ENCODE data around the gene VEGFC. TPM values are rescaled to one million over a fixed set of nuclear protein-coding genes. Genes with fewer than 3 reads are reported as not detected.
A peak's percentile ranks its signal among the peaks of the same experiment; 100 is the strongest.

VEGFC gene
- polyA plus RNA-seq, 1 of the 3 experiments (the other 2 are of a cell fraction) = 81.9 TPM

DNA sequence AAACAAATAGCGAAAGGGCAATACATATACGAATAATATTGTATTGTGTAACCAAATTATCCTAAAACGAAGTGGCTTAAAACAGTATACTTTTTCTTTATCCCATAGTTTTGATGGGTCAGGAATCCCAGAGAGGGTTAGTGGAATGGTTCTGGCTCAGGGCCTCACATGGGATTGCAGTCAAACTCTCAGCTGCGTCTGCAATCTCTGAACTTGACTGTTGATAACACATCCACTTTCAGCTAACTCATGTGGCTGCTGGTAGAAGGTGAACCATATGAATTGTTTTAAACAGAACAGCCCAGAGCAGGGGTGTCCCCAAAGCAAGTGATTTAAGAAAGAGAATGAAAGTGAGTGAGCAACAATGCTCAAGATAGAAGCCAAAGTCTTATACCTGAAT is 127.8 kb downstream of the VEGFC start:
- Histone ChIP-seq H3K4me3 (ENCODE audit: low read depth in 2 of 2, low read length in 1 of 2) (no peak overlapping the region), H3K36me3 (replicated peaks in 1 of 2; ENCODE audit: control insufficient read depth in 1 of 2, insufficient read depth in 2 of 2, low read length in 1 of 2) (peaks cover 5 to 38% of the 10 kb centered on the region in 2 experiments), H3K27me3 (ENCODE audit: insufficient read depth) (no peaks in the 10 kb centered on the region), H3K9ac (no peak overlapping the region), H3K4me2 (no peak overlapping the region), H3K4me1 (ENCODE audit: control insufficient read depth in 1 of 2, insufficient read depth in 2 of 2, low read depth in 1 of 2, low read length in 1 of 2) (peaks cover 0 to 6% of the 10 kb centered on the region in 2 experiments; a peak in 1 of 4 replicates), H3F3A (replicated peaks; ENCODE audit: insufficient read depth) (peaks cover 53% of the 10 kb centered on the region), H4K20me1 (ENCODE audit: insufficient read depth) (no peaks in the 10 kb centered on the region), H3K9me3 (no peaks in the 10 kb centered on the region), H2AFZ (ENCODE audit: low read depth) (no peak overlapping the region), H3K79me2 (ENCODE audit: insufficient read depth) (no peaks in the 10 kb centered on the region), H3K27ac (ENCODE audit: low read depth in 2 of 2, low read length in 1 of 2) (no peak overlapping the region), H3K9me2 (no peaks in the 10 kb centered on the region)
- POLR2A ChIA-PET = no interaction called here
- 45% methylated on average over 4 of the region's 4 CpGs for WGBS (ENCODE audit: low lambda C conversion rate)
- TF ChIP-seq RFX5 (IDR thresholded peaks at IDR 0.05; ENCODE audit: low read length) (no peak), FOSL2 (IDR thresholded peaks at IDR 0.05; ENCODE audit: borderline replicate concordance, low read depth) (no peak), CHD2 (IDR thresholded peaks at IDR 0.05; ENCODE audit: low read length, partially characterized antibody) (no peak), GABPA (IDR thresholded peaks at IDR 0.05; ENCODE audit: low read depth) (no peak), USF2 (IDR thresholded peaks at IDR 0.05; ENCODE audit: borderline replicate concordance, low read depth, low read length) (no peak), MEF2A (IDR thresholded peaks at IDR 0.05; ENCODE audit: borderline replicate concordance, low read depth) (no peak), TCF12 (IDR thresholded peaks at IDR 0.05) (no peak), RAD21 (IDR thresholded peaks at IDR 0.05; ENCODE audit: low read length) (no peak), MAX (IDR thresholded peaks at IDR 0.05; ENCODE audit: low read depth) (no peak), GATA2 (CRISPR knock-in tag; IDR thresholded peaks at IDR 0.05) (no peak)
- TF ChIP-seq, protein P1, sequence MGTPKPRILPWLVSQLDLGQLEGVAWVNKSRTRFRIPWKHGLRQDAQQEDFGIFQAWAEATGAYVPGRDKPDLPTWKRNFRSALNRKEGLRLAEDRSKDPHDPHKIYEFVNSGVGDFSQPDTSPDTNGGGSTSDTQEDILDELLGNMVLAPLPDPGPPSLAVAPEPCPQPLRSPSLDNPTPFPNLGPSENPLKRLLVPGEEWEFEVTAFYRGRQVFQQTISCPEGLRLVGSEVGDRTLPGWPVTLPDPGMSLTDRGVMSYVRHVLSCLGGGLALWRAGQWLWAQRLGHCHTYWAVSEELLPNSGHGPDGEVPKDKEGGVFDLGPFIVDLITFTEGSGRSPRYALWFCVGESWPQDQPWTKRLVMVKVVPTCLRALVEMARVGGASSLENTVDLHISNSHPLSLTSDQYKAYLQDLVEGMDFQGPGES (IDR thresholded peaks at IDR 0.05; ENCODE audit: low read depth, low read length) = no peak
- CTCF ChIA-PET = no interaction called here
- DNase-seq = no peak

DNA sequence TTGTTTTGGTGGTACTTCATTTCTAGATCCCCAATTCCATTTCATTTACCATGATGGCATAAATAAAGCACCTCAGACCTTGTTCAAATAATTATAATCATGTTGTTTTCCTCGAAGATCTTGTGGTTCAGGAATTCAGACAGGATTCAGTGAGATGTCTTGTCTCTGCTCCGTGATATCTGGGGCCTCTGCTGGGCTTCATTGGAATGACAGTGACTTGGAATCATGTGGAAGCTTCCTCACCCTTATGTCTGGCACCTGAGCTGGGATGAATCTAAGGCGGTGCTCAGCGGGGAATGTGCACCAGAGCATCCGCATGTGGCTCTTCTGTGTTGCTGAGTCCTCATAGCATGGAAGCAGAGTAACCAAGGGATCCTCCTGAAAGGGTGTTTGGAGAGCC is 132.2 kb downstream of the VEGFC start:
- Histone ChIP-seq H2AFZ (ENCODE audit: low read depth) (no peak overlapping the region), H3K27me3 (ENCODE audit: insufficient read depth) (no peaks in the 10 kb centered on the region), H3F3A (replicated peaks; ENCODE audit: insufficient read depth) (peaks cover 35% of the 10 kb centered on the region), H3K27ac (ENCODE audit: low read depth in 2 of 2, low read length in 1 of 2) (no peak overlapping the region), H3K4me2 (no peak overlapping the region), H3K79me2 (ENCODE audit: insufficient read depth) (no peaks in the 10 kb centered on the region), H3K9ac (no peak overlapping the region), H3K9me3 (no peaks in the 10 kb centered on the region), H3K4me3 (ENCODE audit: low read depth in 2 of 2, low read length in 1 of 2) (no peak overlapping the region), H3K4me1 (ENCODE audit: control insufficient read depth in 1 of 2, insufficient read depth in 2 of 2, low read depth in 1 of 2, low read length in 1 of 2) (no peaks in the 10 kb centered on the region), H3K9me2 (no peaks in the 10 kb centered on the region), H3K36me3 (replicated peaks in 1 of 2; ENCODE audit: control insufficient read depth in 1 of 2, insufficient read depth in 2 of 2, low read length in 1 of 2) (peaks cover 0 to 9% of the 10 kb centered on the region in 2 experiments), H4K20me1 (ENCODE audit: insufficient read depth) (no peaks in the 10 kb centered on the region)
- ChIA-PET POLR2A (no interaction called here), CTCF (no interaction called here)
- 14% methylated on average over 2 of the region's 5 CpGs for WGBS (ENCODE audit: low lambda C conversion rate)
- DNase-seq = no peak
- TF ChIP-seq CTCF (IDR thresholded peaks at IDR 0.05) = peak; percentile 41; the same call in 1 of the 2 replicates
- no peak for TF ChIP-seq SMC3 (IDR thresholded peaks at IDR 0.05; ENCODE audit: low read depth, low read length)

Measured in SK-N-SH (cell line).